LoVo (cell line): ENCODE results near the gene ZKSCAN4.

Experiments
- DNase-seq: peaks from one replicate; pipeline ENCODE4 v3.0.0-alpha.2; 2016; ENCODE audit warnings: low spot score

The ZKSCAN4 gene

GRCh38 chr6:28208111-28208659 lies 43.9 kb downstream of the ZKSCAN4 start:
- DNase-seq: peak; percentile 33

- DNase-seq: peak; percentile 63
These were observed 44.5 kb downstream of the ZKSCAN4 start for GRCh38 chr6:28207510-28208110.

- no peak for DNase-seq
These were observed 45.0 kb downstream of the ZKSCAN4 start for GRCh38 chr6:28206928-28207509.

- DNase-seq: no peak
These were observed 45.5 kb downstream of the ZKSCAN4 start for GRCh38 chr6:28206527-28206926.

GRCh38 chr6:28205879-28206278 lies 46.2 kb downstream of the ZKSCAN4 start:
- no peak for DNase-seq

DNA sequence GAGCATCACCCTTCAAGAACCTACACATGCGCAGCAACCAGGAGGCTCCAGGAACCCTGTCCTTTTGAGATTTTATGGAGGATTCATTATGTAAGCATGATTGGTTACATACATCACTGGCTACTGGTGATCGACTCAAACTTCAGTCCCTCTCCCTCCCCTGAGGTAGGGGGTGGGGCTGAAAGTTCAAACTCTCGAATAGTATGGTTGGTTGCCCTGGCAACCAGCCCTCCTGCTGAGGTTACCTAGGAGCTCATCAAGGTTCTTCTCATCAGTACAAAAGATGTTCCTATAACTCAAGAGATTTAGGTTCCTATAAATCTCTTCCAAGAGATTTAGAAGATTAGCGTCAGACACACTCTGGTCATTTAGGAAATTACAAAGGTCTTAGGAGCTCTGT lies 48.9 kb downstream of the ZKSCAN4 start:
- DNase-seq: no peak

DNA sequence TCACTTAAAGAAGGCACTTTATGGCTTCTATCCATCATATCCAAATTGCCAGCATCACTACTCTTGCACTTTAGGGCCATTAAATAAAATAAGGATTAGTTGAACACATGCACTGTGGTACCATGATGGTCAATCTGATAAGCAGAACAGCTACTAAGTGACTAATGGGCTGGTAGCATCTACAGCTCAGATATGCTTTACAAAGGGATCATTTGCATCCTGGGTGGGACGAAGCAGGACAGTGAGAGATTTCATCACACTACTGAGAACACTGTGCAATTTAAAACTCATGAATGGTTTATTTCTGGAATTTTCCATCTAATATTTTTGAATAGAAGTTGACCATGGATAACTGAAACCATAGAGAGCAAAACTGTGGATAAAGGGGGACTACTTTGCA lies 52.0 kb downstream of the ZKSCAN4 start:
- no peak for DNase-seq
